ENCODE results near the gene ADCK1. TPM values are rescaled to one million over a fixed set of nuclear protein-coding genes. Genes with fewer than 3 reads are reported as not detected.

Gene ADCK1
- total and polyA plus RNA-seq, 9 of the 15 experiments (the other 6 are each of a cell fraction or from before 2014, with no cell fraction given): 2.8 to 8.9 (median 4.3) TPM

GRCh38 chr14:77923131-77923936, 123.4 kb downstream of the ADCK1 start (continued):
- 0 out of 2 replicates have a peak, but pooled peaks have one; percentile 74 for TF ChIP-seq ARID3A (IDR thresholded peaks at IDR 0.05; ENCODE audit: borderline replicate concordance, low read depth, low read length)
- peak; percentile 35; the same call in 1 of the 2 replicates for TF ChIP-seq NKRF (IDR thresholded peaks at IDR 0.05; ENCODE audit: borderline replicate concordance)
- TF ChIP-seq ZSCAN32 (CRISPR knock-in tag; IDR thresholded peaks at IDR 0.05): no peak
- 0 out of 2 replicates have a peak, but pooled peaks have one; percentile 33 for TF ChIP-seq STAT5A (IDR thresholded peaks at IDR 0.05; ENCODE audit: borderline replicate concordance, low read length)
- no peak for TF ChIP-seq ZNF584 (CRISPR knock-in tag; IDR thresholded peaks at IDR 0.05; ENCODE audit: low read depth)
- peak; percentile 72; the same call in 1 of the 2 replicates for TF ChIP-seq JUND (IDR thresholded peaks at IDR 0.05; ENCODE audit: borderline replicate concordance, low read depth, low read length)
- peak; percentile 34; the same call in 1 of the 3 replicates for TF ChIP-seq JUND (tag; IDR thresholded peaks at IDR 0.05; ENCODE audit: borderline replicate concordance, low read depth, low read length)
- peak in 1 of 2 experiments; percentile 62; a peak in 1 of 4 replicates for TF ChIP-seq ARNT (IDR thresholded peaks at IDR 0.05)
- TF ChIP-seq CREM (IDR thresholded peaks at IDR 0.05; ENCODE audit: low read depth): peak; percentile 61
- no peak for TF ChIP-seq PCBP1 (IDR thresholded peaks at IDR 0.05; ENCODE audit: low read depth, low read length, poor library complexity, severe bottlenecking)
- peak; percentile 49; the same call in 1 of the 2 replicates for TF ChIP-seq ZBTB7A (IDR thresholded peaks at IDR 0.05; ENCODE audit: borderline replicate concordance, control insufficient read depth, low read depth, low read length)
- TF ChIP-seq MBD2 (IDR thresholded peaks at IDR 0.05; ENCODE audit: borderline replicate concordance, low read depth): 0 out of 2 replicates have a peak, but pooled peaks have one; percentile 18
- TF ChIP-seq MLLT1 (IDR thresholded peaks at IDR 0.05): no peak
- no peak for TF ChIP-seq NR4A1 (CRISPR knock-in tag; IDR thresholded peaks at IDR 0.05)
- TF ChIP-seq NR4A1 (tag; IDR thresholded peaks at IDR 0.05): 0 out of 2 replicates have a peak, but pooled peaks have one; percentile 17
- TF ChIP-seq ZNF77 (CRISPR knock-in tag; IDR thresholded peaks at IDR 0.05): no peak
- peak; percentile 53; the same call in 1 of the 2 replicates for TF ChIP-seq ZNF316 (IDR thresholded peaks at IDR 0.05)
- TF ChIP-seq SRSF1 (IDR thresholded peaks at IDR 0.05; ENCODE audit: low read depth, low read length): no peak

Measured in K562 (cell line).